Suprapubic skin (tissue), 3 donors: ENCODE results near the gene PXMP4.

Experiments
- EP300 ChIP-seq: sonication (generic); formaldehyde crosslinking; IDR thresholded peaks from one replicate; pipeline ENCODE4 v1.6.1; 2017; ENCODE audit warnings: antibody characterized with exemption
- TF ChIP-seq, protein P1 (sequence below), 2 donors: fragments of 200-600 bp in 1 of 2; fragments of 450-650 bp in 1 of 2; sonication (generic) in 1 of 2; IDR thresholded peaks; one replicate each; pipeline ENCODE4 v1.5.1; 2016 to 2019; ENCODE audit warnings: antibody characterized with exemption in 2 of 2, mild to moderate bottlenecking in 1 of 2, moderate library complexity in 1 of 2

DNA sequence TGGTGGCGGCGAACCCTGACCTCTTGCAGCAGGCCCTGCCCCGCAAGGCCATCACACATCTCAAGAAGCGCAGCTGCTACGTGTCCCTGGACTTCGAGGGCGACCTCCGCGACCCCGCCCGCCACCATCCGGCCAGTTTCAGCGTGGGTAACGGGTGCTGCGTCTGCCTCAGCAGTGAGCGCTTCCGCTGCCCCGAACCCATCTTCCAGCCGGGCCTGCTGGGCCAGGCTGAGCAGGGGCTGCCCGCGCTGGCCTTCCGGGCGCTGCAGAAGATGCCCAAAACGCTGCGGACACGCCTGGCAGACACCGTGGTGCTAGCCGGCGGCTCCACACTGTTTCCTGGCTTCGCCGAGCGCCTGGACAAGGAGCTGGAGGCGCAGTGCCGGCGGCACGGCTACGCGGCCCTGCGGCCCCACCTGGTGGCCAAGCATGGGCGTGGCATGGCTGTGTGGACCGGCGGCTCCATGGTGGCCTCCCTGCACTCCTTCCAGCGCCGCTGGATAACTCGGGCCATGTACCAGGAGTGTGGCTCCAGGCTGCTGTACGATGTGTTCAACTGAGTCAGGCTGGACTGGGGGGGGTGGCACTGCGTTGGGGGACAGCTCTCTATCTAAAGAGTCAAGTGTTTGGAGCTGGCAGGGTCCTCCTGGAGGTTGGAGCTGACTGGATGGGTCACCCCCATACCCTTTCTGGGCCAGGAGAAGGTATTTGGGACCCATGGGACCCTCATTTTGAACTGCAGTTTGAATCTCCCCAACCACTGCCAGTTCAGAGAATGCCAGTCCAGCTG lies 52.2 kb downstream of the PXMP4 start:
- TF ChIP-seq EP300 = no peak
- TF ChIP-seq, protein P1, sequence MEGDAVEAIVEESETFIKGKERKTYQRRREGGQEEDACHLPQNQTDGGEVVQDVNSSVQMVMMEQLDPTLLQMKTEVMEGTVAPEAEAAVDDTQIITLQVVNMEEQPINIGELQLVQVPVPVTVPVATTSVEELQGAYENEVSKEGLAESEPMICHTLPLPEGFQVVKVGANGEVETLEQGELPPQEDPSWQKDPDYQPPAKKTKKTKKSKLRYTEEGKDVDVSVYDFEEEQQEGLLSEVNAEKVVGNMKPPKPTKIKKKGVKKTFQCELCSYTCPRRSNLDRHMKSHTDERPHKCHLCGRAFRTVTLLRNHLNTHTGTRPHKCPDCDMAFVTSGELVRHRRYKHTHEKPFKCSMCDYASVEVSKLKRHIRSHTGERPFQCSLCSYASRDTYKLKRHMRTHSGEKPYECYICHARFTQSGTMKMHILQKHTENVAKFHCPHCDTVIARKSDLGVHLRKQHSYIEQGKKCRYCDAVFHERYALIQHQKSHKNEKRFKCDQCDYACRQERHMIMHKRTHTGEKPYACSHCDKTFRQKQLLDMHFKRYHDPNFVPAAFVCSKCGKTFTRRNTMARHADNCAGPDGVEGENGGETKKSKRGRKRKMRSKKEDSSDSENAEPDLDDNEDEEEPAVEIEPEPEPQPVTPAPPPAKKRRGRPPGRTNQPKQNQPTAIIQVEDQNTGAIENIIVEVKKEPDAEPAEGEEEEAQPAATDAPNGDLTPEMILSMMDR (IDR thresholded peaks at IDR 0.05) = peak; percentile 82 to 90
